ENCODE measurements around the gene COBL.

DNA sequence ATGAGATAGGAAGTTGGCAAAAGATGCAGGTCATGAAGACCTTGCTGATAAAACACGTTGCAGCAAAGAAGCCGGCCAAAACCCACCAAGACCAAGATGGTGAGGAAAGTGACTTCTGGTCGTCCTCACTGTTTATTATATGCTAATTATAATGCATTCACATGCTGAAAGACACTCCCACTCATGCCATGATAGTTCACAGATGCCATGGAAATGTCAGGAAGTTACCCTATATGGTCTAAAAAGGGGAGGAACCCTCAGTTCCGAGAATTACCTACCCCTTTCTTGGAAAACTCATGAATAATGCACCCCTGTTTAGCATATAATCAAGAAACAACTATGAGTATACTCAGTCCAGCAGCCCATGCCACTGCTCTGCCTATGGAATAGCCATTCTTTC, 331.5 kb downstream of the COBL start:
- TF ChIP-seq, protein P1, sequence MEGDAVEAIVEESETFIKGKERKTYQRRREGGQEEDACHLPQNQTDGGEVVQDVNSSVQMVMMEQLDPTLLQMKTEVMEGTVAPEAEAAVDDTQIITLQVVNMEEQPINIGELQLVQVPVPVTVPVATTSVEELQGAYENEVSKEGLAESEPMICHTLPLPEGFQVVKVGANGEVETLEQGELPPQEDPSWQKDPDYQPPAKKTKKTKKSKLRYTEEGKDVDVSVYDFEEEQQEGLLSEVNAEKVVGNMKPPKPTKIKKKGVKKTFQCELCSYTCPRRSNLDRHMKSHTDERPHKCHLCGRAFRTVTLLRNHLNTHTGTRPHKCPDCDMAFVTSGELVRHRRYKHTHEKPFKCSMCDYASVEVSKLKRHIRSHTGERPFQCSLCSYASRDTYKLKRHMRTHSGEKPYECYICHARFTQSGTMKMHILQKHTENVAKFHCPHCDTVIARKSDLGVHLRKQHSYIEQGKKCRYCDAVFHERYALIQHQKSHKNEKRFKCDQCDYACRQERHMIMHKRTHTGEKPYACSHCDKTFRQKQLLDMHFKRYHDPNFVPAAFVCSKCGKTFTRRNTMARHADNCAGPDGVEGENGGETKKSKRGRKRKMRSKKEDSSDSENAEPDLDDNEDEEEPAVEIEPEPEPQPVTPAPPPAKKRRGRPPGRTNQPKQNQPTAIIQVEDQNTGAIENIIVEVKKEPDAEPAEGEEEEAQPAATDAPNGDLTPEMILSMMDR (IDR thresholded peaks at IDR 0.05), result no peak
- TF ChIP-seq POLR2A (IDR thresholded peaks at IDR 0.05), result no peak

Measured in adrenal gland (tissue), 5 donors.